ENCODE results near the gene FBXL13.
"Not testable (repeated sequence)": the region's sequence is repeated elsewhere in the genome, so short reads cannot be mapped to it uniquely, and the experiment has no call there.

The FBXL13 gene

GRCh38 chr7:102842284-102842683 is 232.3 kb downstream of the FBXL13 start:
- DNase-seq: no peak

GRCh38 chr7:102841290-102841689 is 233.3 kb downstream of the FBXL13 start:
- DNase-seq: no peak

GRCh38 chr7:102840404-102840803 is 234.2 kb downstream of the FBXL13 start:
- DNase-seq: no peak

GRCh38 chr7:102838572-102839101 is 236.0 kb downstream of the FBXL13 start:
- DNase-seq: not testable (repeated sequence)

GRCh38 chr7:102837802-102838201 is 236.8 kb downstream of the FBXL13 start:
- DNase-seq: no peak

GRCh38 chr7:102836977-102837376 is 237.6 kb downstream of the FBXL13 start:
- no peak for DNase-seq

DNA sequence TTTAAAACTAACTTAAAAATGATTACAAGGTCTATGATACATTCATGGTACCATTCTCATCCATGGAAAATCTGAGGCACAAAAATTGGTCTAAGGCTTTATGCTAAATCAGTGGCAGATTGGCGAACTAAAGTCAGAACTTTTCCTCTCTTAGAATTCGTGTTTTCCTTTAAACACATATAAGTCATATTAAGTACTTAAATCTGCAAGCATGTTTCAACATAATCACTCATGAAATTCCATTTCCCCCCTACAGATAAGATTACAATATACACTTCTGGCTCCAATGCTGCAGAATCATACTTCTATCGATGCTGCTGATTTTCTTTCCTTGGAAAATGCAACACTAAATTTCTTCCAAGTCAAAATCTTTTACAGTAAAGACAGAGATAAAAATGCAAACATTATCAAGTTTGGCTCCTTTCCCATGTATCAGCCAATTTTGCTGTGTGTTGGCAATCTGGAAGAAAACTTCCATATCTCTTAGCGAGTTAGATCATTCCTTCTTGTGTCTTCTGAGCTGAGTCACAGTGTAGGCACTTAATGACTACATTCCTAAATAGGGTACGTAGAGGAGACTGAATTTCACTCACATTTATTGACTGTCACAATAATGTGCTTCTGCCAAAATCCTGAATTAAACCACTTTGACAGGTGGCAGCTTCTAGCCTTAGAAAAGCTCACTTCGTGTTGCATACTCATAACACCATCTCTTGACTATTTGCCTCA is 238.2 kb downstream of the FBXL13 start:
- no peak for DNase-seq

GRCh38 chr7:102834999-102835398 is 239.6 kb downstream of the FBXL13 start:
- DNase-seq: no peak

DNA sequence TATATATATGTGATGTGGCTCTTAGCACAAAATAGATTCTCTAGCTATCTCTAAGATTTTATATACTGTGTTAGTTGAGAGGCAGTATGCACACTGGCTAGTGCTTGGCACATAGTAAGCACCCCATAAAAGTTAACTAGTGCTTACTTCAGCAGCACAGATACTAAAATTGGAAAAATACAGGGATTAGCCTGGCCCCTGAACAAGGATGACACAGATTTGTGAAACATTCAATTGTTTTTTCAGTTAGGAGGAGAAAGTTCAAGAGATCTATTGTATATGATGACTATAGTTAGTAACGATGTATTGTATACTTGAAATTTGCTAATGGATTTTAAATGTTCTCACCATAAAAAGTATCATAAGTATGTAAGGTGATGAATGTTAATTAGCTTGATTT is 240.1 kb downstream of the FBXL13 start:
- no peak for DNase-seq

DNA sequence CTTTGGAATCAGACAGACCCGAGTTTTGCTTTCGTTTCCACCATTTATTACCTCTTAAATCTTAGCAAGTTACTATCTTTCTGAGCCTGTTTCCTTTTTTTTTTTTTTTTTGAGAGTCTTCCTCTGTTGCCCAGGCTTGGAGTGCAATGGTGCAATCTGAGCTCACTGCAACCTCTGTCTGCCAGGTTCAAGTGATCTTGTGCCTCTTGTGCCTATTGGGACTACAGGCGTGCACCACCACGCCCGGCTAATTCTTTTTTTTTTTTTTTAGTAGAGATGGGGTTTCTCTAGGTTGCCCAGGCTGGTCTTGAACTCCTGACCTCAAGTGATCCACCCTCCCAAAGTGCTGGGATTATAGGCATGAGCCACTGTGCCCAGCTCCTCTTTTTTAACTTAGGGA is 241.3 kb downstream of the FBXL13 start:
- DNase-seq: no peak

GRCh38 chr7:102832674-102833073 is 241.9 kb downstream of the FBXL13 start:
- DNase-seq: no peak

DNA sequence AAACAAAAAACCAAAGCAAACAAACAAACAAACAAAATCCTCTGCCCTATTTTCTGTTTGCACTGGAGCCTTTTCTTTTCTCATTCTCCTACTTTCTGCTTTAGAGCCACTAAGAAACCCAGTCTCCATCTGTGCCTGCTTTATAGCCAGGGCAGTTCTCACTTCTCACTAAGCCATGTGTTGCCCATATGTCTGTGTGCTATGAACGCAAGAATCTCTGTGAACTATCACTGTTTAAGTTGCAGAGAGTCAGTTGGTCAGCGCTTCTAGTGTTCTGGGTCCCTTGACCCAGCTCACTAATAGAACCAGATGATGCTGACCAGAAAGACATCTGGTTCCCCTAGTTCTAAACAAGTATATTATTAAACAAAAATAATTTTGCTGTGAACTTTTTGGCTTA is 244.4 kb downstream of the FBXL13 start:
- no peak for DNase-seq

- DNase-seq: no peak
Measured at GRCh38 chr7:102829075-102829474, 245.5 kb downstream of the FBXL13 start.

- DNase-seq: no peak
Measured at GRCh38 chr7:102828286-102828685, 246.3 kb downstream of the FBXL13 start.

- DNase-seq: no peak
Measured at GRCh38 chr7:102823390-102824119, 251.0 kb downstream of the FBXL13 start.

- no peak for DNase-seq
Measured at GRCh38 chr7:102821994-102822747, 252.4 kb downstream of the FBXL13 start.

- DNase-seq: no peak
Measured at GRCh38 chr7:102819151-102819550, 255.4 kb downstream of the FBXL13 start.

GRCh38 chr7:102817616-102818573 is 256.7 kb downstream of the FBXL13 start:
- DNase-seq: no peak

DNA sequence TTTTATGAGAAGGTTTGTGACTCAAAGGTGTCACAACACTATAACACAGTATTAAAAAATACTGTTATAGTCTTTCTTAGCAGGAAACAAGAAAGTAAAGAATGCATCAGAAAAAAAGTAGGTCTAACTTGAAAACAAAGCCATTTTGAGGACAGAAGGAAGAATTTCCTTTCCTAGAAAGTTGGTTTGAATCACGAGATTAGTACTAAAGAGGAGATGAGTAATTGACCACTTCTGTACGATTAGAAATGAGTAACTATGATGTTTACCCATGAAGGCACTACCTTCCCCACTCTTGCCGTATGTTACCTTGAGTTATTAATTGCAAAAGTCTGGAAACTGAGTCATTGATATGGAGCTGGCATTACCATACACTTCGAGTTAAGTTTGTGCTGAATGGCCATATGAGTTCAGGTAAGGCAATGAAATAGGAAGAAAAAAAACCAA is 260.5 kb downstream of the FBXL13 start:
- DNase-seq: no peak

- DNase-seq: no peak
Measured at GRCh38 chr7:102813191-102814024, 261.2 kb downstream of the FBXL13 start.
